ENCODE data around the gene MSMB. TPM values are rescaled to one million over a fixed set of nuclear protein-coding genes. Genes with fewer than 3 reads are reported as not detected.

MSMB gene
- polyA plus RNA-seq, 1 of the 3 experiments (the other 2 are of a cell fraction): not detected

DNA sequence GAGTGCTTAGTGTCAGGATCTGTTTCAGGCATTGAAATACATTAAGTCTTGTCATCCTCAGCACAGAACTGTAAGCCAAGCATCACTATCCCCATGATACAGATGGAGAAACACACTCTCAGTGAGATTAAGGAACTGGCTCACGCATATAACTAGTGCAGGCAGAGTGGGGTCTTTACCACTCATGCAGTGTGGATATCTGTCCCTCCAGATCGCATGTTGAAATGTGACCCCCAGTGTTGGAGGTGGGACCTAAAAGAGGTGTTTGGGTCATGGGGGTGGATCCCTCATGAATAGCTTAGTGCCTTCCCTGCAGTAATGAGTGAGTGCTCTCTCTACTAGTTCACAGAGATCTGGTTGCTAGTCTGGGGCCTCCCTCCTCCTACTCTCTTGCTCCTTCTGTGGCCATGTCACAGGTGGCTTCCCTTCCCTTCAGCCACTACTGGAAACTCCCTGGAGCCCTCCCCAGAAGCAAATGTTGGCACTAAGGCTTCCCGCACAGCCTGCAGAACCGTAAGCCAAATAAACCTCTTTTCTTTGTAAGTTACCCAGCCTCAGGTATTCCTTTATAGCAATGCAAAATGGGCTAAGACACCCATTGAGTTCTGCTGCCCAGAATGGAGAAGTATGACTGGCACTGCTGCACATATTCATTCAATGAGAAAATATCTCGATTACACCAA, 31.8 kb upstream of the MSMB start:
- no peaks in the 10 kb centered on the region for H3K36me3 ChIP-seq (replicated peaks in 1 of 2; ENCODE audit: control insufficient read depth in 1 of 2, insufficient read depth in 2 of 2, low read length in 1 of 2)
- no peak overlapping the region for H3K27ac ChIP-seq (ENCODE audit: low read depth in 2 of 2, low read length in 1 of 2)
- TF ChIP-seq CHD2 (IDR thresholded peaks at IDR 0.05; ENCODE audit: low read length, partially characterized antibody) (no peak), NRF1 (IDR thresholded peaks at IDR 0.05; ENCODE audit: low read depth, low read length) (no peak), MEF2A (IDR thresholded peaks at IDR 0.05; ENCODE audit: borderline replicate concordance, low read depth) (no peak), POLR2AphosphoS5 (IDR thresholded peaks at IDR 0.05; ENCODE audit: low read depth, low read length) (no peak), GABPA (IDR thresholded peaks at IDR 0.05; ENCODE audit: low read depth) (no peak), FOSL2 (IDR thresholded peaks at IDR 0.05; ENCODE audit: borderline replicate concordance, low read depth) (no peak), TEAD4 (IDR thresholded peaks at IDR 0.05; ENCODE audit: borderline replicate concordance, insufficient read depth) (no peak), MXI1 (IDR thresholded peaks at IDR 0.05; ENCODE audit: low read depth, low read length) (no peak)
- TF ChIP-seq, protein P1, sequence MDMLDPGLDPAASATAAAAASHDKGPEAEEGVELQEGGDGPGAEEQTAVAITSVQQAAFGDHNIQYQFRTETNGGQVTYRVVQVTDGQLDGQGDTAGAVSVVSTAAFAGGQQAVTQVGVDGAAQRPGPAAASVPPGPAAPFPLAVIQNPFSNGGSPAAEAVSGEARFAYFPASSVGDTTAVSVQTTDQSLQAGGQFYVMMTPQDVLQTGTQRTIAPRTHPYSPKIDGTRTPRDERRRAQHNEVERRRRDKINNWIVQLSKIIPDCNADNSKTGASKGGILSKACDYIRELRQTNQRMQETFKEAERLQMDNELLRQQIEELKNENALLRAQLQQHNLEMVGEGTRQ (IDR thresholded peaks at IDR 0.05; ENCODE audit: borderline replicate concordance, low read depth, low read length): no peak
- TF ChIP-seq, protein P2, sequence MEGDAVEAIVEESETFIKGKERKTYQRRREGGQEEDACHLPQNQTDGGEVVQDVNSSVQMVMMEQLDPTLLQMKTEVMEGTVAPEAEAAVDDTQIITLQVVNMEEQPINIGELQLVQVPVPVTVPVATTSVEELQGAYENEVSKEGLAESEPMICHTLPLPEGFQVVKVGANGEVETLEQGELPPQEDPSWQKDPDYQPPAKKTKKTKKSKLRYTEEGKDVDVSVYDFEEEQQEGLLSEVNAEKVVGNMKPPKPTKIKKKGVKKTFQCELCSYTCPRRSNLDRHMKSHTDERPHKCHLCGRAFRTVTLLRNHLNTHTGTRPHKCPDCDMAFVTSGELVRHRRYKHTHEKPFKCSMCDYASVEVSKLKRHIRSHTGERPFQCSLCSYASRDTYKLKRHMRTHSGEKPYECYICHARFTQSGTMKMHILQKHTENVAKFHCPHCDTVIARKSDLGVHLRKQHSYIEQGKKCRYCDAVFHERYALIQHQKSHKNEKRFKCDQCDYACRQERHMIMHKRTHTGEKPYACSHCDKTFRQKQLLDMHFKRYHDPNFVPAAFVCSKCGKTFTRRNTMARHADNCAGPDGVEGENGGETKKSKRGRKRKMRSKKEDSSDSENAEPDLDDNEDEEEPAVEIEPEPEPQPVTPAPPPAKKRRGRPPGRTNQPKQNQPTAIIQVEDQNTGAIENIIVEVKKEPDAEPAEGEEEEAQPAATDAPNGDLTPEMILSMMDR (IDR thresholded peaks at IDR 0.05): no peak
- no peak overlapping the region for H3K4me3 ChIP-seq (ENCODE audit: low read depth in 2 of 2, low read length in 1 of 2)
- no peak overlapping the region for H3K9ac ChIP-seq
- ChIA-PET POLR2A (no interaction called here), CTCF (interaction anchor here (1.5 kb wide), 1 partner anchor 150 kb away, joined by 3 read pairs; no protein-coding TSS in a partner anchor)
- no peak overlapping the region for H2AFZ ChIP-seq (ENCODE audit: low read depth)
- no peaks in the 10 kb centered on the region for H3K27me3 ChIP-seq (ENCODE audit: insufficient read depth)
- no peaks in the 10 kb centered on the region for H4K20me1 ChIP-seq (ENCODE audit: insufficient read depth)
- H3K9me2 ChIP-seq: no peaks in the 10 kb centered on the region
- no peaks in the 10 kb centered on the region for H3F3A ChIP-seq (replicated peaks; ENCODE audit: insufficient read depth)
- H3K79me2 ChIP-seq (ENCODE audit: insufficient read depth): no peaks in the 10 kb centered on the region
- no peak for DNase-seq
- no peak overlapping the region for H3K4me2 ChIP-seq
- H3K4me1 ChIP-seq (ENCODE audit: control insufficient read depth in 1 of 2, insufficient read depth in 2 of 2, low read depth in 1 of 2, low read length in 1 of 2): no peaks in the 10 kb centered on the region
- H3K9me3 ChIP-seq: no peaks in the 10 kb centered on the region
- WGBS (ENCODE audit: low lambda C conversion rate): 85% methylated on average over 5 of the region's 5 CpGs

DNA sequence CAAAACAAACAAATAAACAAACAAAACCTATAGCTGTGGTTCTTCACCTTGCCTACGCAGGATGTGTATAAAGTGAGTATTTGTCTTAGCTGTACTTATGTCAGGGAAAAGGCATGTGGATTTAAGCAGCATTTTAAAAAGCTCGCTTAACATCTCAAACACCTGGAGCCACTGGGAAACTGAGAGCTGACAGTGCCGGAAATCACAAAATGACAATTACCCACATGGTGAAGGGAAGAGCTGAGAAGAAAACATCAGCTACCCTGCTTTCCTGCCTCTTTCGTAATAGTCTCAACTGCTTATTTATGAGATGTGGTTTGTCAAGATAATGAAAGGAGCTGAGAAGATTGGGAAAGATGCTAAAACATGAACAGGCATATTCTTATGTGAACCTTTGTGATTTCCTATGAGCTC, 31.1 kb upstream of the MSMB start:
- no peak overlapping the region for H2AFZ ChIP-seq (ENCODE audit: low read depth)
- WGBS (ENCODE audit: low lambda C conversion rate): 89% methylated on average over 4 of the region's 4 CpGs

More for the DNA sequence above, 31.1 kb upstream of the MSMB start:
- H3F3A ChIP-seq (replicated peaks; ENCODE audit: insufficient read depth): no peaks in the 10 kb centered on the region
- no peaks in the 10 kb centered on the region for H4K20me1 ChIP-seq (ENCODE audit: insufficient read depth)
- no peak overlapping the region for H3K4me2 ChIP-seq
- POLR2A ChIA-PET: no interaction called here
- H3K9me3 ChIP-seq: no peaks in the 10 kb centered on the region
- no peak overlapping the region for H3K27ac ChIP-seq (ENCODE audit: low read depth in 2 of 2, low read length in 1 of 2)
- no peaks in the 10 kb centered on the region for H3K36me3 ChIP-seq (replicated peaks in 1 of 2; ENCODE audit: control insufficient read depth in 1 of 2, insufficient read depth in 2 of 2, low read length in 1 of 2)
- no peaks in the 10 kb centered on the region for H3K27me3 ChIP-seq (ENCODE audit: insufficient read depth)
- H3K79me2 ChIP-seq (ENCODE audit: insufficient read depth): no peaks in the 10 kb centered on the region
- no peak for DNase-seq
- H3K9ac ChIP-seq: no peak overlapping the region
- H3K4me1 ChIP-seq (ENCODE audit: control insufficient read depth in 1 of 2, insufficient read depth in 2 of 2, low read depth in 1 of 2, low read length in 1 of 2): no peaks in the 10 kb centered on the region
- H3K9me2 ChIP-seq: no peaks in the 10 kb centered on the region
- CTCF ChIA-PET: interaction anchor here (0.6 to 1.5 kb wide), 2 partner anchors 19 to 151 kb away, joined by 3 read pairs; no protein-coding TSS in a partner anchor
- H3K4me3 ChIP-seq (ENCODE audit: low read depth in 2 of 2, low read length in 1 of 2): no peak overlapping the region
- TF ChIP-seq, protein P1 (IDR thresholded peaks at IDR 0.05; ENCODE audit: borderline replicate concordance, low read depth, low read length): no peak
- TF ChIP-seq, protein P3, sequence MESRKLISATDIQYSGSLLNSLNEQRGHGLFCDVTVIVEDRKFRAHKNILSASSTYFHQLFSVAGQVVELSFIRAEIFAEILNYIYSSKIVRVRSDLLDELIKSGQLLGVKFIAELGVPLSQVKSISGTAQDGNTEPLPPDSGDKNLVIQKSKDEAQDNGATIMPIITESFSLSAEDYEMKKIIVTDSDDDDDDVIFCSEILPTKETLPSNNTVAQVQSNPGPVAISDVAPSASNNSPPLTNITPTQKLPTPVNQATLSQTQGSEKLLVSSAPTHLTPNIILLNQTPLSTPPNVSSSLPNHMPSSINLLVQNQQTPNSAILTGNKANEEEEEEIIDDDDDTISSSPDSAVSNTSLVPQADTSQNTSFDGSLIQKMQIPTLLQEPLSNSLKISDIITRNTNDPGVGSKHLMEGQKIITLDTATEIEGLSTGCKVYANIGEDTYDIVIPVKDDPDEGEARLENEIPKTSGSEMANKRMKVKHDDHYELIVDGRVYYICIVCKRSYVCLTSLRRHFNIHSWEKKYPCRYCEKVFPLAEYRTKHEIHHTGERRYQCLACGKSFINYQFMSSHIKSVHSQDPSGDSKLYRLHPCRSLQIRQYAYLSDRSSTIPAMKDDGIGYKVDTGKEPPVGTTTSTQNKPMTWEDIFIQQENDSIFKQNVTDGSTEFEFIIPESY (IDR thresholded peaks at IDR 0.05; ENCODE audit: borderline replicate concordance, low read depth): no peak
- TF ChIP-seq RAD21 (IDR thresholded peaks at IDR 0.05; ENCODE audit: low read length) (no peak), FOXM1 (IDR thresholded peaks at IDR 0.05; ENCODE audit: low read depth) (no peak), GATA2 (CRISPR knock-in tag; IDR thresholded peaks at IDR 0.05) (no peak), TCF12 (IDR thresholded peaks at IDR 0.05) (no peak), MEF2A (IDR thresholded peaks at IDR 0.05; ENCODE audit: borderline replicate concordance, low read depth) (no peak)
